Testis (tissue), 2 donors: ENCODE data around the gene FAM185A.

Experiments used
- POLR2A ChIP-seq: fragments of 450-650 bp; IDR thresholded peaks from one replicate; pipeline ENCODE4 v1.6.1; 2017; ENCODE audit warnings: antibody characterized with exemption, mild to moderate bottlenecking, moderate library complexity
- TF ChIP-seq, protein P1 (sequence below), 3 experiments: fragments of 450-650 bp in 2 of 3; fragments of 200-600 bp in 1 of 3; sonication (generic) in 1 of 3; IDR thresholded peaks; one replicate each; pipeline ENCODE4 v1.5.1; 2016 to 2019; ENCODE audit warnings: antibody characterized with exemption in 3 of 3, mild to moderate bottlenecking in 2 of 3, moderate library complexity in 1 of 3

DNA sequence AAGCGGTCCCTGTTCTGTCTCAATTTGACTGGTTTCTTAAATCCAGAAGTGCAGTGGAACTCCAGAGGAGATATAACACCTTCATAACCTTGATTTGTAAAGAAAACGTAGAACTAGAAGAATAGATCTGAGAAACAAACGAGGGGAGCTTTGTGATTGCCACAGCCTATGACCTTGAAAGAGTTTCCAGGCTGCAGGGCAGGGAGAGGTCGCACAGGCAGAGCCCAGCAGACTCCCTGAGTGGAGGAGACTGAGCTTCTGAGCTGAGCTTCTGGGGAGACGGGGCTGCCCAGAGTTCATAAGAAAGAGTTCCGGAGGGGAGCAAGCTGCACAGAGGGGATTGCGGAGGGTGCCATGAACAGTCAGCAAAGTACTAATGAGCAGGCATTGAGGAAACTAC, 57.8 kb downstream of the FAM185A start:
- TF ChIP-seq POLR2A = no peak
- TF ChIP-seq, protein P1, sequence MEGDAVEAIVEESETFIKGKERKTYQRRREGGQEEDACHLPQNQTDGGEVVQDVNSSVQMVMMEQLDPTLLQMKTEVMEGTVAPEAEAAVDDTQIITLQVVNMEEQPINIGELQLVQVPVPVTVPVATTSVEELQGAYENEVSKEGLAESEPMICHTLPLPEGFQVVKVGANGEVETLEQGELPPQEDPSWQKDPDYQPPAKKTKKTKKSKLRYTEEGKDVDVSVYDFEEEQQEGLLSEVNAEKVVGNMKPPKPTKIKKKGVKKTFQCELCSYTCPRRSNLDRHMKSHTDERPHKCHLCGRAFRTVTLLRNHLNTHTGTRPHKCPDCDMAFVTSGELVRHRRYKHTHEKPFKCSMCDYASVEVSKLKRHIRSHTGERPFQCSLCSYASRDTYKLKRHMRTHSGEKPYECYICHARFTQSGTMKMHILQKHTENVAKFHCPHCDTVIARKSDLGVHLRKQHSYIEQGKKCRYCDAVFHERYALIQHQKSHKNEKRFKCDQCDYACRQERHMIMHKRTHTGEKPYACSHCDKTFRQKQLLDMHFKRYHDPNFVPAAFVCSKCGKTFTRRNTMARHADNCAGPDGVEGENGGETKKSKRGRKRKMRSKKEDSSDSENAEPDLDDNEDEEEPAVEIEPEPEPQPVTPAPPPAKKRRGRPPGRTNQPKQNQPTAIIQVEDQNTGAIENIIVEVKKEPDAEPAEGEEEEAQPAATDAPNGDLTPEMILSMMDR (IDR thresholded peaks at IDR 0.05) = no peak
